Thyroid gland (tissue), 4 donors: ENCODE measurements around the gene HPCA. TPM values are rescaled to one million over a fixed set of nuclear protein-coding genes. Genes with fewer than 3 reads are reported as not detected.

ENCODE experiments used
- DNase-seq, 2 donors: peaks; one replicate each; pipeline ENCODE4 v3.0.0-alpha.2; 2019
- H3K27ac ChIP-seq, 3 donors: fragments of 200-600 bp; sonication (generic); 1 replicate in 2 of 3; 2 replicates in 1 of 3; pipeline ENCODE4 v1.5.1; 2016 to 2019; ENCODE audit warnings: mild to moderate bottlenecking in 1 of 3, moderate library complexity in 1 of 3
- H3K27me3 ChIP-seq: fragments of 200-600 bp; sonication (generic); one replicate; pipeline ENCODE4 v1.5.1; 2019
- H3K36me3 ChIP-seq, 2 donors: fragments of 200-600 bp; sonication (generic); one replicate each; pipeline ENCODE4 v1.5.1; 2016 to 2019
- H3K4me1 ChIP-seq, 2 donors: fragments of 200-600 bp; sonication (generic); one replicate each; pipeline ENCODE4 v1.5.1; 2017 to 2019
- H3K4me3 ChIP-seq, 3 donors: fragments of 200-600 bp; sonication (generic); replicated peaks in 1 of 3; 1 replicate in 2 of 3; 2 replicates in 1 of 3; pipeline ENCODE4 v1.5.1; 2016; ENCODE audit warnings: mild to moderate bottlenecking in 1 of 3
- H3K9me3 ChIP-seq: fragments of 200-600 bp; sonication (generic); one replicate; pipeline ENCODE4 v1.5.1; 2017
- POLR2A ChIP-seq, 2 donors: fragments of 450-650 bp; IDR thresholded peaks; one replicate each; pipeline ENCODE4 v1.6.1; 2017; ENCODE audit warnings: antibody characterized with exemption in 2 of 2, mild to moderate bottlenecking in 2 of 2, moderate library complexity in 1 of 2
- WGBS, 2 donors: methylation state at CpG; one replicate each; pipeline ENCODE4 v1.1.5; 2017; 5-methylcytosine and 5-hydroxymethylcytosine counted together
- intact Hi-C: fragments of 100-400 bp; cut with DNase I; formaldehyde crosslinking; loops from one replicate; pipeline ENCODE4 v1.15.1; 2023
- total RNA-seq, 4 donors: library from RNA; depleted of rRNA; stranded (reverse); fragments of >200 nt; gene quantifications; one replicate each; pipeline ENCODE4 v1.2.3, GENCODE V29; 2016
- TF ChIP-seq, protein P1 (sequence below), 6 experiments: fragments of 200-600 bp in 3 of 6; fragments of 450-650 bp in 3 of 6; sonication (generic) in 3 of 6; IDR thresholded peaks; one replicate each; pipeline ENCODE4 v1.5.1; 2016 to 2019; ENCODE audit warnings: antibody characterized with exemption in 6 of 6, mild to moderate bottlenecking in 2 of 6, inconsistent platforms in 1 of 6, moderate library complexity in 1 of 6

Gene HPCA
- total RNA-seq, 4 donors from 2014 or later, result not detected

GRCh38 chr1:32939655-32940371 lies 53.5 kb downstream of the HPCA start:
- Histone ChIP-seq H3K36me3 (peaks cover 45 to 59% of the 10 kb centered on the region in 2 donors), H3K9me3 (no peaks in the 10 kb centered on the region), H3K4me1 (peaks cover 0 to 11% of the 10 kb centered on the region in 2 donors), H3K27me3 (no peaks in the 10 kb centered on the region), H3K4me3 (no peak overlapping the region), H3K27ac (no peak overlapping the region)
- intact Hi-C loops, result loop anchor here (10.0 kb wide), 1 partner anchor 145 kb away; the partner anchor contains the start of gene AZIN2
- TF ChIP-seq, protein P1, sequence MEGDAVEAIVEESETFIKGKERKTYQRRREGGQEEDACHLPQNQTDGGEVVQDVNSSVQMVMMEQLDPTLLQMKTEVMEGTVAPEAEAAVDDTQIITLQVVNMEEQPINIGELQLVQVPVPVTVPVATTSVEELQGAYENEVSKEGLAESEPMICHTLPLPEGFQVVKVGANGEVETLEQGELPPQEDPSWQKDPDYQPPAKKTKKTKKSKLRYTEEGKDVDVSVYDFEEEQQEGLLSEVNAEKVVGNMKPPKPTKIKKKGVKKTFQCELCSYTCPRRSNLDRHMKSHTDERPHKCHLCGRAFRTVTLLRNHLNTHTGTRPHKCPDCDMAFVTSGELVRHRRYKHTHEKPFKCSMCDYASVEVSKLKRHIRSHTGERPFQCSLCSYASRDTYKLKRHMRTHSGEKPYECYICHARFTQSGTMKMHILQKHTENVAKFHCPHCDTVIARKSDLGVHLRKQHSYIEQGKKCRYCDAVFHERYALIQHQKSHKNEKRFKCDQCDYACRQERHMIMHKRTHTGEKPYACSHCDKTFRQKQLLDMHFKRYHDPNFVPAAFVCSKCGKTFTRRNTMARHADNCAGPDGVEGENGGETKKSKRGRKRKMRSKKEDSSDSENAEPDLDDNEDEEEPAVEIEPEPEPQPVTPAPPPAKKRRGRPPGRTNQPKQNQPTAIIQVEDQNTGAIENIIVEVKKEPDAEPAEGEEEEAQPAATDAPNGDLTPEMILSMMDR (IDR thresholded peaks at IDR 0.05), result no peak
- TF ChIP-seq POLR2A (IDR thresholded peaks at IDR 0.05), result no peak
- 81 to 90% methylated on average over 4 of the region's 4 CpGs for WGBS, 2 donors
- DNase-seq, result no peak

GRCh38 chr1:32944180-32944579 lies 57.9 kb downstream of the HPCA start:
- no peak for DNase-seq
- Histone ChIP-seq H3K27me3 (no peaks in the 10 kb centered on the region), H3K36me3 (peaks cover 42 to 60% of the 10 kb centered on the region in 2 donors), H3K27ac (no peak overlapping the region), H3K4me3 (no peak overlapping the region), H3K9me3 (no peaks in the 10 kb centered on the region), H3K4me1 (peaks cover 8 to 26% of the 10 kb centered on the region in 2 donors)
- intact Hi-C loops, result no loop called here
- TF ChIP-seq, protein P1 (IDR thresholded peaks at IDR 0.05), result no peak
- TF ChIP-seq POLR2A (IDR thresholded peaks at IDR 0.05), result no peak

Other genes starting within 250 kb of the HPCA start
- gene ZBTB8OS, start 235.9 kb upstream of the HPCA start, total RNA-seq, result 10 to 100 TPM; 28.3 to 43.4 (median 34.9) TPM
- gene RBBP4, start 235.3 kb upstream of the HPCA start, total RNA-seq, result 100 to 1,000 TPM; 100 to 172 (median 138) TPM
- gene SYNC, start 183.7 kb upstream of the HPCA start, total RNA-seq, result 10 to 100 TPM in 1 of 4 donors, 1 to 10 TPM in 3; 7.3 to 13.7 (median 7.7) TPM
- gene YARS1, start 69.1 kb upstream of the HPCA start, total RNA-seq, result 10 to 100 TPM; 42.8 to 76.0 (median 50.3) TPM
- 10 to 100 TPM; 27.3 to 41.9 (median 34.7) TPM for gene S100PBP, start 68.8 kb upstream of the HPCA start, total RNA-seq
- gene FNDC5, start 15.6 kb upstream of the HPCA start, total RNA-seq, result 1 to 10 TPM in 3 of 4 donors, under 1 TPM in 1; 0.27 to 4.0 (median 1.5) TPM
- gene TMEM54, start 14.9 kb downstream of the HPCA start, total RNA-seq, result 100 to 1,000 TPM in 2 of 4 donors, 10 to 100 TPM in 2; 32.6 to 158 (median 101) TPM
- 10 to 100 TPM; 13.6 to 24.6 (median 22.4) TPM for gene RNF19B, start 78.3 kb downstream of the HPCA start, total RNA-seq
- gene AK2, start 150.4 kb downstream of the HPCA start, total RNA-seq, result 100 to 1,000 TPM; 214 to 308 (median 256) TPM
- 10 to 100 TPM in 1 of 4 donors, 1 to 10 TPM in 3; 4.9 to 13.6 (median 5.3) TPM for gene AZIN2, start 194.7 kb downstream of the HPCA start, total RNA-seq